SK-N-SH treated with all-trans-retinoic acid at 6 μM for 48 hours (cell line): Measurements from ENCODE around the gene SNRPD3.

Experiments
- ATAC-seq: fragments of 200-7000 bp; cut with Tn5 transposase; 3 replicates; pipeline ENCODE4 v1.9.1; 2020; ENCODE audit warnings: mild to moderate bottlenecking, moderate library complexity
- BACH2 ChIP-seq: fragments of 250-450 bp; sonication (Bioruptor Pico); IDR thresholded peaks from 2 replicates; pipeline ENCODE4 v1.9.0; 2021; ENCODE audit warnings: mild to moderate bottlenecking, borderline replicate concordance
- CREB5 ChIP-seq: fragments of 250-450 bp; sonication (Bioruptor Pico); IDR thresholded peaks from 2 replicates; pipeline ENCODE4 v1.5.1; 2020; ENCODE audit warnings: low read depth, mild to moderate bottlenecking, moderate library complexity
- CSDC2 ChIP-seq: fragments of 250-450 bp; sonication (Bioruptor Pico); IDR thresholded peaks from 2 replicates; pipeline ENCODE4 v1.5.0; 2020; ENCODE audit warnings: mild to moderate bottlenecking, moderate library complexity
- ESRRG ChIP-seq: fragments of 250-450 bp; sonication (Bioruptor Pico); IDR thresholded peaks from 2 replicates; pipeline ENCODE4 v1.6.1; 2021; ENCODE audit warnings: mild to moderate bottlenecking
- GLIS3 ChIP-seq: fragments of 250-450 bp; sonication (Bioruptor Pico); IDR thresholded peaks from 2 replicates; pipeline ENCODE4 v1.5.0; 2020; ENCODE audit warnings: mild to moderate bottlenecking, moderate library complexity
- ISL1 ChIP-seq: fragments of 250-450 bp; sonication (Bioruptor Pico); IDR thresholded peaks from 2 replicates; pipeline ENCODE4 v2.1.2; 2022; ENCODE audit warnings: mild to moderate bottlenecking, moderate library complexity
- OSR1 ChIP-seq: fragments of 250-450 bp; sonication (Bioruptor Pico); IDR thresholded peaks from 2 replicates; pipeline ENCODE4 v1.8.0; 2022; ENCODE audit warnings: moderate library complexity, mild to moderate bottlenecking, inconsistent platforms
- POU6F1 ChIP-seq: fragments of 250-450 bp; sonication (Bioruptor Pico); IDR thresholded peaks from 2 replicates; pipeline ENCODE4 v1.8.0; 2021; ENCODE audit warnings: low read depth, mild to moderate bottlenecking, moderate library complexity, borderline replicate concordance
- PPARA ChIP-seq: fragments of 250-450 bp; sonication (Bioruptor Pico); IDR thresholded peaks from 2 replicates; pipeline ENCODE4 v1.5.0; 2020; ENCODE audit warnings: mild to moderate bottlenecking, borderline replicate concordance
- SNAI2 ChIP-seq: fragments of 250-450 bp; sonication (Bioruptor Pico); IDR thresholded peaks from 2 replicates; pipeline ENCODE4 v1.5.0; 2020; ENCODE audit warnings: mild to moderate bottlenecking, moderate library complexity
- TCF4 ChIP-seq: fragments of 250-450 bp; sonication (Bioruptor Pico); IDR thresholded peaks from 2 replicates; pipeline ENCODE4 v1.8.0; 2021; ENCODE audit warnings: mild to moderate bottlenecking, moderate library complexity, borderline replicate concordance
- TOX ChIP-seq: fragments of 250-450 bp; sonication (Bioruptor Pico); IDR thresholded peaks from 2 replicates; pipeline ENCODE4 v1.8.0; 2021; ENCODE audit warnings: mild to moderate bottlenecking, moderate library complexity, borderline replicate concordance
- TSHZ2 ChIP-seq: fragments of 250-450 bp; sonication (Bioruptor Pico); IDR thresholded peaks from 2 replicates; pipeline ENCODE4 v1.5.0; 2020; ENCODE audit warnings: mild to moderate bottlenecking, moderate library complexity
- ZC3H10 ChIP-seq: fragments of 250-450 bp; sonication (Bioruptor Pico); IDR thresholded peaks from 2 replicates; pipeline ENCODE4 v1.5.1; 2021; ENCODE audit warnings: mild to moderate bottlenecking, moderate library complexity
- ZFP3 ChIP-seq: fragments of 250-450 bp; sonication (Bioruptor Pico); IDR thresholded peaks from 2 replicates; pipeline ENCODE4 v1.5.0; 2020; ENCODE audit warnings: mild to moderate bottlenecking, moderate library complexity
- ZFP30 ChIP-seq: fragments of 450-650 bp; formaldehyde crosslinking; IDR thresholded peaks from 2 replicates; pipeline ENCODE4 v1.5.0; 2022; ENCODE audit warnings: mild to moderate bottlenecking, moderate library complexity
- ZNF565 ChIP-seq: fragments of 450-650 bp; formaldehyde crosslinking; conservative IDR thresholded peaks from 2 replicates; pipeline ENCODE4 v1.5.0; 2020; ENCODE audit warnings: low read depth, mild to moderate bottlenecking, moderate library complexity
- ZNF70 ChIP-seq: fragments of 450-650 bp; formaldehyde crosslinking; IDR thresholded peaks from 2 replicates; pipeline ENCODE4 v1.5.0; 2020; ENCODE audit warnings: mild to moderate bottlenecking, moderate library complexity
- TF ChIP-seq, protein P1 (sequence below): fragments of 250-450 bp; sonication (Bioruptor Pico); IDR thresholded peaks from 2 replicates; pipeline ENCODE4 v1.5.1; 2021; ENCODE audit warnings: mild to moderate bottlenecking, moderate library complexity
- TF ChIP-seq, protein P2 (sequence below): fragments of 250-450 bp; sonication (Bioruptor Pico); IDR thresholded peaks from 2 replicates; pipeline ENCODE4 v1.8.0; 2020; ENCODE audit warnings: mild to moderate bottlenecking, moderate library complexity, borderline replicate concordance

Gene SNRPD3

GRCh38 chr22:24555165-24556039 is at the start of gene SNRPD3:
Gene SNRPD3 (plus strand): TSS chr22:24555999. CDS start chr22:24557675, 1,676 bp downstream.
- TF ChIP-seq TSHZ2 (CRISPR knock-in tag), result 0 out of 2 replicates have a peak, but pooled peaks have one; percentile 20
- 0 out of 2 replicates have a peak, but pooled peaks have one; percentile 23 for TF ChIP-seq ZFP3
- TF ChIP-seq PPARA (CRISPR knock-in tag), result no peak
- no peak for TF ChIP-seq TCF4 (CRISPR knock-in tag)
- TF ChIP-seq CREB5 (CRISPR knock-in tag), result no peak
- TF ChIP-seq CSDC2 (CRISPR knock-in tag), result no peak
- TF ChIP-seq, all 23 proteins: peak for 2
- ATAC-seq, result peak; percentile 90

DNA sequence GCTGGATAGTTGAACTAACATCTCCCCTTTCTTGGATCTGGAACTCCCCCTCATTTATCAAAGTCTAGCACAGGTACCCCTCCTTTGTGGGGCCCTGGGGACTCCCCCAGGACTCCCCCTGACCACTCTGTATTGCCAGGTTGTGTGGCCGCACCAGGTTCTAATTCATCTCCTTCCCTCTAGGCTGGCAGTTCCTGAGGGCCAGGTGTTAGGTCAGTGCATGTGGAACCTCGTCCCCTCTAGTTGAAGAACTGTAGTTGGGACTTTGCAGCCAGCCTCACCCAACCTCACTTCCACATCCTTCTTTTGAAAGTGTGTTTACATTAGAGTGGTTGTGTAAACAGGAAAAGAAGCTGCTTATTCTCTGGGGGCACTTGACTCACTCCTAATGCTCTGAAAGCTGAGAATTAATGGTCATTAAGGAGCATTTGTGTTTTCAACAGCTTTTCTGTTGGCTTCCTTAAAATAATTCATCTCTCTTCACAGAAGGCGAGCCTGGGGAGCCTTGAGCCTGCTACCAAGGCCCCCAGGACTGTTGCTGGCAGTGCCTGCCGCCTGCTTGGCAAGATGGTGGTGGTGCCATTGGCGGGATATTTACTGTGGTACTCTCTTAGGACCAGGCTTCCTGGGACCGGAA is 48.9 kb upstream of the SNRPD3 start:
- no peak for TF ChIP-seq ZFP30 (CRISPR knock-in tag)
- no peak for TF ChIP-seq POU6F1
- TF ChIP-seq CSDC2 (CRISPR knock-in tag), result no peak
- TF ChIP-seq TCF4 (CRISPR knock-in tag), result no peak
- TF ChIP-seq ZFP3, result no peak
- no peak for TF ChIP-seq OSR1 (CRISPR knock-in tag)
- no peak for TF ChIP-seq ZNF565 (CRISPR knock-in tag)
- no peak for TF ChIP-seq SNAI2 (CRISPR knock-in tag)
- TF ChIP-seq TSHZ2 (CRISPR knock-in tag), result no peak
- no peak for TF ChIP-seq ZNF70 (CRISPR knock-in tag)
- no peak for TF ChIP-seq PPARA (CRISPR knock-in tag)
- no peak for TF ChIP-seq ZC3H10 (CRISPR knock-in tag)
- TF ChIP-seq BACH2 (CRISPR knock-in tag), result no peak
- TF ChIP-seq, protein P1, sequence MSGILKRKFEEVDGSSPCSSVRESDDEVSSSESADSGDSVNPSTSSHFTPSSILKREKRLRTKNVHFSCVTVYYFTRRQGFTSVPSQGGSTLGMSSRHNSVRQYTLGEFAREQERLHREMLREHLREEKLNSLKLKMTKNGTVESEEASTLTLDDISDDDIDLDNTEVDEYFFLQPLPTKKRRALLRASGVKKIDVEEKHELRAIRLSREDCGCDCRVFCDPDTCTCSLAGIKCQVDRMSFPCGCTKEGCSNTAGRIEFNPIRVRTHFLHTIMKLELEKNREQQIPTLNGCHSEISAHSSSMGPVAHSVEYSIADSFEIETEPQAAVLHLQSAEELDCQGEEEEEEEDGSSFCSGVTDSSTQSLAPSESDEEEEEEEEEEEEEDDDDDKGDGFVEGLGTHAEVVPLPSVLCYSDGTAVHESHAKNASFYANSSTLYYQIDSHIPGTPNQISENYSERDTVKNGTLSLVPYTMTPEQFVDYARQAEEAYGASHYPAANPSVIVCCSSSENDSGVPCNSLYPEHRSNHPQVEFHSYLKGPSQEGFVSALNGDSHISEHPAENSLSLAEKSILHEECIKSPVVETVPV (CRISPR knock-in tag), result no peak
- no peak for TF ChIP-seq GLIS3 (CRISPR knock-in tag)
- no peak for TF ChIP-seq TOX (CRISPR knock-in tag)
- no peak for TF ChIP-seq ISL1 (CRISPR knock-in tag)
- TF ChIP-seq, protein P2, sequence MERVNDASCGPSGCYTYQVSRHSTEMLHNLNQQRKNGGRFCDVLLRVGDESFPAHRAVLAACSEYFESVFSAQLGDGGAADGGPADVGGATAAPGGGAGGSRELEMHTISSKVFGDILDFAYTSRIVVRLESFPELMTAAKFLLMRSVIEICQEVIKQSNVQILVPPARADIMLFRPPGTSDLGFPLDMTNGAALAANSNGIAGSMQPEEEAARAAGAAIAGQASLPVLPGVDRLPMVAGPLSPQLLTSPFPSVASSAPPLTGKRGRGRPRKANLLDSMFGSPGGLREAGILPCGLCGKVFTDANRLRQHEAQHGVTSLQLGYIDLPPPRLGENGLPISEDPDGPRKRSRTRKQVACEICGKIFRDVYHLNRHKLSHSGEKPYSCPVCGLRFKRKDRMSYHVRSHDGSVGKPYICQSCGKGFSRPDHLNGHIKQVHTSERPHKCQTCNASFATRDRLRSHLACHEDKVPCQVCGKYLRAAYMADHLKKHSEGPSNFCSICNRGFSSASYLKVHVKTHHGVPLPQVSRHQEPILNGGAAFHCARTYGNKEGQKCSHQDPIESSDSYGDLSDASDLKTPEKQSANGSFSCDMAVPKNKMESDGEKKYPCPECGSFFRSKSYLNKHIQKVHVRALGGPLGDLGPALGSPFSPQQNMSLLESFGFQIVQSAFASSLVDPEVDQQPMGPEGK (CRISPR knock-in tag), result no peak
- TF ChIP-seq ESRRG (CRISPR knock-in tag), result no peak
- TF ChIP-seq, all 23 proteins: peak for 0
- ATAC-seq, result no peak
